Prostate gland (tissue), 2 donors: ENCODE data around the gene ZFP14. TPM values are rescaled to one million over a fixed set of nuclear protein-coding genes. Genes with fewer than 3 reads are reported as not detected.

ENCODE experiments used
- DNase-seq: peaks from one replicate; pipeline ENCODE4 v3.0.0-alpha.2; 2019; ENCODE audit warnings: low spot score
- H3K27ac ChIP-seq, 2 donors: fragments of 200-600 bp; sonication (generic); 2 replicates each; pipeline ENCODE4 v1.5.1; 2017 to 2019
- H3K27me3 ChIP-seq: fragments of 200-600 bp; sonication (generic); replicated peaks from 2 replicates; pipeline ENCODE4 v1.5.1; 2019; ENCODE audit not compliant: insufficient read depth
- H3K36me3 ChIP-seq, 2 donors: fragments of 200-600 bp; sonication (generic); 1 replicate in 1 of 2; 2 replicates in 1 of 2; pipeline versions ENCODE4 v1.5.1 to v1.8.1; 2017 to 2019
- H3K4me1 ChIP-seq: fragments of 200-600 bp; sonication (generic); replicated peaks from 2 replicates; pipeline ENCODE4 v1.5.1; 2019
- H3K4me3 ChIP-seq, 2 donors: fragments of 200-600 bp; sonication (generic); 2 replicates each; pipeline ENCODE4 v1.5.1; 2017 to 2019
- H3K9me3 ChIP-seq: fragments of 200-600 bp; sonication (generic); 2 replicates; pipeline ENCODE4 v1.5.1; 2017
- POLR2A ChIP-seq: fragments of 450-650 bp; IDR thresholded peaks from one replicate; pipeline ENCODE4 v1.6.1; 2016; ENCODE audit warnings: antibody characterized with exemption, mild to moderate bottlenecking
- POLR2AphosphoS5 ChIP-seq: sonication (generic); formaldehyde crosslinking; IDR thresholded peaks from one replicate; pipeline ENCODE4 v1.6.1; 2017; ENCODE audit warnings: antibody characterized with exemption
- WGBS: methylation state at CpG from one replicate; pipeline ENCODE4 v1.1.5; 2018; 5-methylcytosine and 5-hydroxymethylcytosine counted together
- intact Hi-C: fragments of 100-400 bp; cut with DNase I; formaldehyde crosslinking; loops from one replicate; pipeline ENCODE4 v1.14.2; 2022
- total RNA-seq, 2 donors: library from RNA; depleted of rRNA; stranded (reverse); fragments of >200 nt; gene quantifications; one replicate each; pipeline ENCODE4 v1.1.0, GENCODE V29; 2016
- TF ChIP-seq, protein P1 (sequence below), 4 experiments: fragments of 200-600 bp in 2 of 4; fragments of 450-650 bp in 2 of 4; sonication (generic) in 2 of 4; IDR thresholded peaks; 1 replicate in 3 of 4; 2 replicates in 1 of 4; pipeline ENCODE4 v1.5.1; 2016 to 2019; ENCODE audit warnings: antibody characterized with exemption in 4 of 4, mild to moderate bottlenecking in 2 of 4, moderate library complexity in 2 of 4

Gene ZFP14
- total RNA-seq, 2 donors from 2014 or later: 5.2 to 7.2 TPM

DNA sequence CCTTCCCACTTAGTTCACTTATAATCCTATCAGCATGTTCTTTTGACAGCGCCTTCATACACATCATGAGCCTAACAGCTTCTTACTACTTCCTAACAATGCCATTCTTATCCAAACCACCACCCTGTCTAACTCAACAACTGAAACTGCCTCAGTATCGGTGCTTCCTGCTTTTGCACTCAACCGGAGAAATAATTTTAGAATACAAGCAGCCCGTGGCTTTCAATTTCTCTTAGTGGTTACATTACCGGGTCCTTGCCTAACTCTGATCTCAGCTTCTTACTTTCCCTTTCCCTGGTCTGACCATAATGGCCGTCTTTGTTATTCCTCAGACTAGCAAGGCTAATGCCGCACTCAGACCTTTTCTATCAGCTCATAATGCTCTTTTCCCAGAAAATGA is 22.5 kb upstream of the ZFP14 start:
- no peaks in the 10 kb centered on the region for H3K9me3 ChIP-seq
- intact Hi-C loops: no loop called here
- H3K36me3 ChIP-seq: peaks cover 0 to 5% of the 10 kb centered on the region in 2 donors
- TF ChIP-seq POLR2A (no peak), POLR2AphosphoS5 (no peak)
- TF ChIP-seq, protein P1, sequence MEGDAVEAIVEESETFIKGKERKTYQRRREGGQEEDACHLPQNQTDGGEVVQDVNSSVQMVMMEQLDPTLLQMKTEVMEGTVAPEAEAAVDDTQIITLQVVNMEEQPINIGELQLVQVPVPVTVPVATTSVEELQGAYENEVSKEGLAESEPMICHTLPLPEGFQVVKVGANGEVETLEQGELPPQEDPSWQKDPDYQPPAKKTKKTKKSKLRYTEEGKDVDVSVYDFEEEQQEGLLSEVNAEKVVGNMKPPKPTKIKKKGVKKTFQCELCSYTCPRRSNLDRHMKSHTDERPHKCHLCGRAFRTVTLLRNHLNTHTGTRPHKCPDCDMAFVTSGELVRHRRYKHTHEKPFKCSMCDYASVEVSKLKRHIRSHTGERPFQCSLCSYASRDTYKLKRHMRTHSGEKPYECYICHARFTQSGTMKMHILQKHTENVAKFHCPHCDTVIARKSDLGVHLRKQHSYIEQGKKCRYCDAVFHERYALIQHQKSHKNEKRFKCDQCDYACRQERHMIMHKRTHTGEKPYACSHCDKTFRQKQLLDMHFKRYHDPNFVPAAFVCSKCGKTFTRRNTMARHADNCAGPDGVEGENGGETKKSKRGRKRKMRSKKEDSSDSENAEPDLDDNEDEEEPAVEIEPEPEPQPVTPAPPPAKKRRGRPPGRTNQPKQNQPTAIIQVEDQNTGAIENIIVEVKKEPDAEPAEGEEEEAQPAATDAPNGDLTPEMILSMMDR (IDR thresholded peaks at IDR 0.05): no peak
- H3K4me1 ChIP-seq: no peaks in the 10 kb centered on the region
- no peak overlapping the region for H3K27ac ChIP-seq
- no peak for DNase-seq
- H3K27me3 ChIP-seq: no peaks in the 10 kb centered on the region
- 96% methylated on average over 7 of the region's 7 CpGs for WGBS
- no peak overlapping the region for H3K4me3 ChIP-seq

DNA sequence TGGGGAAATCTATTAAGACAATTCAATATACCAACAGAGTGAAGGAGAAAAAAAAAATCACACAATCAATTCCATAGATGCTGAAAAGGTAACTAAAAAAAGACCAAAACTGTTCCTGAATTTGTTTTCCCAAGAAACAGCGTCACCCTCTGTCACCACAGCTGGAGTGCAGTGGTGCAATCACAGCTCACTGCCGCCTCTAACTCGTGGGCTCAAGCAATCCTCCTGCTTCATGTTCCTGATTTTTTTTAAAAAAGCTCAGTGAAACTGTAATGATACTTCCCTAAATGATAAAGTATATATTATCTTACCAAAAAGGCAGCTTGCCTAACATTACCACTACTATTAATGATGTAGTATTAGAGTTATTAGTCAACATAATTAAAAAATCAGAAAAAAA is 19.6 kb upstream of the ZFP14 start:
- 98% methylated on average over 3 of the region's 3 CpGs for WGBS
- H3K36me3 ChIP-seq: peaks cover 0 to 6% of the 10 kb centered on the region in 2 donors
- no peaks in the 10 kb centered on the region for H3K9me3 ChIP-seq

DNA sequence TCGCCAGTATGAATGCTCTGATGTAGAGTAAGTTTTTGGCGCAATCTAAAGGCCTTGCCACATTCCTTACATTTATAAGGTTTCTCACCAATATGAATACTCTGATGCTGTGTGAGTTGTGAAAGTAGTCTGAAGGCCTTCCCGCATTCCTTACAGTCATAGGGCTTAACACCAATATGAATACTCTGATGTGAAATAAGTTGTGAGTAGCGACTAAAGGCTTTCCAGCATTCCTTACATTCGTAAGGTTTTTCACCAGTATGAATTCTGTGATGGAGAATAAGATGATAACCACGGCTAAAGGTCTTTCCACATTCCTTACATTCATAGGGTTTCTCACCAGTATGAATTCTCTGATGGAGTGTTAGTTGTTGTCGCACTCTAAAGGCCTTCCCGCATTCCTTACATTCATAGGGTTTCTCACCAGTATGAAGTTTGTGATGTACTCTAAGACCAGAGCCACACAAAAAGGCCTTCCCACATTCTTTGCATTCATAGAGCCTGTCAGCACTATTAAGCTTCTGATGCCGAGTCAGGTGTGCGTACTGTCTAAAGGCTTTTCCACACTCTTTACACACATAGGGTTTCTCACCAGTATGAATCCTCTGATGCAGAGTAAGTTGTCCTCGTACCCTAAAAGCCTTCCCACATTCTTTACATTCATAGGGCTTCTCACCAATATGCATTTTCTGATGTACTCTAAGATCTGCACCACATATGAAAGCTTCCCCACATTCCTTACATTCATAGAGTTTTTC is 14.1 kb upstream of the ZFP14 start:
- 97% methylated on average over 11 of the region's 11 CpGs for WGBS
- DNase-seq: no peak
- Histone ChIP-seq H3K4me3 (no peak overlapping the region), H3K27me3 (no peaks in the 10 kb centered on the region), H3K4me1 (no peaks in the 10 kb centered on the region), H3K9me3 (no peaks in the 10 kb centered on the region), H3K27ac (no peak overlapping the region), H3K36me3 (peaks cover 0 to 11% of the 10 kb centered on the region in 2 donors)
- TF ChIP-seq, protein P1 (IDR thresholded peaks at IDR 0.05): no peak
- TF ChIP-seq POLR2AphosphoS5 (no peak), POLR2A (no peak)
- intact Hi-C loops: no loop called here

More for the DNA sequence above, 19.6 kb upstream of the ZFP14 start:
- TF ChIP-seq POLR2AphosphoS5 (no peak), POLR2A (no peak)
- TF ChIP-seq, protein P1 (IDR thresholded peaks at IDR 0.05): no peak
- H3K4me3 ChIP-seq: no peak overlapping the region
- no peaks in the 10 kb centered on the region for H3K27me3 ChIP-seq
- intact Hi-C loops: no loop called here
- no peak overlapping the region for H3K27ac ChIP-seq
- no peak for DNase-seq
- no peaks in the 10 kb centered on the region for H3K4me1 ChIP-seq

DNA sequence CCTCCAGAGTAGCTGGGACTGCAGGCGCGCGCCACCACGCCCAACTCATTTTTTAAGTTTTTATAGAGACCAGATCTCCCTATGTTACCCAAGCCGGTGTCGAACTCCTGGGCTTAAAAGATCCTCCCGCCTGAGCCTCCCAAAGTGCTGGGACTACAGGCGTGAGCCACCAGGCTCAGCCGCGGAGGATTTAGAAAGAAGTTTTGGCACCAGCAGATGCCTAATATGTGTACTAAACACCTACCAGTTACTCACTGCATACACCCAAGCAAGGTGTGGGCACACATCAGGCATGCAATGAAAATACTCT is 464 bp upstream of the ZFP14 start:
- Histone ChIP-seq H3K36me3 (no peaks in the 10 kb centered on the region), H3K27me3 (no peaks in the 10 kb centered on the region), H3K4me3 (peak overlapping the region; percentile 56 to 74), H3K9me3 (no peaks in the 10 kb centered on the region), H3K4me1 (peaks cover 7% of the 10 kb centered on the region), H3K27ac (peak overlapping the region; percentile 74 to 76)
- WGBS: 55% methylated on average over 10 of the region's 10 CpGs
- TF ChIP-seq, protein P1 (IDR thresholded peaks at IDR 0.05): no peak
- TF ChIP-seq POLR2A (no peak), POLR2AphosphoS5 (no peak)
- intact Hi-C loops: no loop called here
- no peak for DNase-seq

DNA sequence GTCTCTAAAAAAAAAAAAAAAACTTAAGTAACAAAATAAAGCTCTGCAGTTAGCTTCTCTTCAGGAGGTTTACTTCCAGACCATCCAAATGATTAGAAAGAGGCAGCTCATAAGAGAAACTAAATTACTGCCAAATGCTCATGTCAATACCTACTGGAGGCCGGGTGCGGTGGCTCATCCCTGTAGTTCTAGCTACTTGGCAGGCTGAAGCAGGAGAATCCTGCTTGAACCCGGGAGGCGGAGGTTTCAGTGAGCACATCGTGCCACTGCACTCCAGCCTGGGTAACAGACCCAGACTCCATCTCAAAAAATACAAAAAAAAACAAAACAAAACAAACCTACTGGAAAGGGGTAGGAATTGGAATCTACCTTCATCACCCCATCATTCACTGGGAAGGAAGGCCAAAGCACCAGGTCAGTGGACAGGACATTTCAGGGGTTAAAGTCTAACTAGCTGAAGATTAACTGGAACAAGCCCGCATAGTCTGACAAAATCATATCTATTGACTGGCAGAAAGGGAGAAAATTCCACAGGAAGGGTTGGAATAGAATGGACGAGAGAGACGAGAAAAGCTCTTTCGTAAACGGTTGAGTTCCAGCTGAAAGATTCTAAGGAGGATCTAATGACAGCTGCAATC is 1.3 kb downstream of the ZFP14 start:
- Histone ChIP-seq H3K9me3 (no peaks in the 10 kb centered on the region), H3K27ac (peak overlapping the region; percentile 74 to 76), H3K4me1 (peaks cover 7% of the 10 kb centered on the region), H3K36me3 (no peaks in the 10 kb centered on the region), H3K27me3 (no peaks in the 10 kb centered on the region), H3K4me3 (peak overlapping the region; percentile 56 to 74)
- 40% methylated on average over 10 of the region's 10 CpGs for WGBS
- TF ChIP-seq, protein P1 (IDR thresholded peaks at IDR 0.05): no peak
- no peak for TF ChIP-seq POLR2AphosphoS5
- no peak for TF ChIP-seq POLR2A
- DNase-seq: no peak
- intact Hi-C loops: no loop called here
